SU-DHL-6 (cell line): ENCODE measurements around the gene RNF225.
A peak's percentile ranks its signal among the peaks of the same experiment; 100 is the strongest.

ENCODE experiments used
- H2AFZ ChIP-seq: fragments of 200-600 bp; sonication (generic); 2 replicates; pipeline ENCODE4 v1.6.1; 2014; ENCODE audit warnings: low read depth, mild to moderate bottlenecking, moderate library complexity, mixed read lengths, antibody characterized with exemption, low read length; ENCODE audit not compliant: severe bottlenecking
- H3F3A ChIP-seq: fragments of 200-600 bp; shearing (Covaris generic); 2 replicates; pipeline ENCODE4 v1.6.0; 2016; ENCODE audit warnings: antibody characterized with exemption, mild to moderate bottlenecking; ENCODE audit not compliant: insufficient read depth
- H3K27ac ChIP-seq: fragments of 200-600 bp; sonication (generic); 2 replicates; pipeline ENCODE4 v1.5.1; 2016; ENCODE audit warnings: low read depth, mild to moderate bottlenecking, low read length, moderate library complexity, mixed read lengths
- H3K27me3 ChIP-seq: fragments of 200-600 bp; sonication (generic), shearing (Covaris generic); 2 replicates; pipeline ENCODE4 v1.6.0; 2014; ENCODE audit warnings: mild to moderate bottlenecking, low read length
- H3K36me3 ChIP-seq: fragments of 200-600 bp; sonication (generic); 2 replicates; pipeline ENCODE4 v1.6.1; 2014; ENCODE audit warnings: mild to moderate bottlenecking, low read length, mixed read lengths
- H3K4me2 ChIP-seq: fragments of 300-600, 200-600 bp; shearing (Covaris generic), sonication (generic); 2 replicates; pipeline ENCODE4 v1.6.0; 2014; ENCODE audit warnings: low read length, low read depth, mild to moderate bottlenecking; ENCODE audit not compliant: poor library complexity, severe bottlenecking
- H3K4me3 ChIP-seq: fragments of 200-600 bp; sonication (generic); 2 replicates; pipeline ENCODE4 v1.5.1; 2014; ENCODE audit warnings: antibody characterized with exemption, low read length, mild to moderate bottlenecking, mixed read lengths; ENCODE audit not compliant: insufficient read depth, poor library complexity, severe bottlenecking
- H3K79me2 ChIP-seq: fragments of 200-600 bp; sonication (generic); 2 replicates; pipeline ENCODE4 v1.6.1; 2014; ENCODE audit warnings: mild to moderate bottlenecking, low read length, moderate library complexity; ENCODE audit not compliant: insufficient read depth
- H3K9ac ChIP-seq: fragments of 200-600 bp; sonication (generic); 2 replicates; pipeline ENCODE4 v1.7.0; 2014; ENCODE audit warnings: mild to moderate bottlenecking, low read length
- H3K9me2 ChIP-seq: fragments of 200-600 bp; sonication (generic); replicated peaks from 2 replicates; pipeline ENCODE4 v1.6.1; 2014; ENCODE audit warnings: low read length; ENCODE audit not compliant: insufficient read depth
- H3K9me3 ChIP-seq: fragments of 200-600 bp; sonication (generic); 2 replicates; pipeline ENCODE4 v1.6.1; 2014; ENCODE audit warnings: low read length, mixed read lengths; ENCODE audit not compliant: insufficient read depth
- H4K20me1 ChIP-seq: fragments of 200-600 bp; sonication (generic); 2 replicates; pipeline ENCODE4 v1.6.1; 2014; ENCODE audit warnings: low read depth, mild to moderate bottlenecking, antibody characterized with exemption, low read length, moderate library complexity, mixed read lengths
- EZH2phosphoT487 ChIP-seq: fragments of 200-600 bp; sonication (generic), shearing (Covaris generic); conservative IDR thresholded peaks from 2 replicates; pipeline ENCODE4 v1.6.1; 2018; ENCODE audit warnings: mild to moderate bottlenecking, antibody characterized with exemption, low read length, moderate library complexity, mixed read lengths
- TF ChIP-seq, protein P1 (sequence below): fragments of 200-600 bp; sonication (generic); IDR thresholded peaks from one replicate; pipeline ENCODE4 v1.5.1; 2017; ENCODE audit warnings: antibody characterized with exemption, mild to moderate bottlenecking, low read length, moderate library complexity; ENCODE audit not compliant: insufficient read depth, poor library complexity, severe bottlenecking

The RNF225 gene

DNA sequence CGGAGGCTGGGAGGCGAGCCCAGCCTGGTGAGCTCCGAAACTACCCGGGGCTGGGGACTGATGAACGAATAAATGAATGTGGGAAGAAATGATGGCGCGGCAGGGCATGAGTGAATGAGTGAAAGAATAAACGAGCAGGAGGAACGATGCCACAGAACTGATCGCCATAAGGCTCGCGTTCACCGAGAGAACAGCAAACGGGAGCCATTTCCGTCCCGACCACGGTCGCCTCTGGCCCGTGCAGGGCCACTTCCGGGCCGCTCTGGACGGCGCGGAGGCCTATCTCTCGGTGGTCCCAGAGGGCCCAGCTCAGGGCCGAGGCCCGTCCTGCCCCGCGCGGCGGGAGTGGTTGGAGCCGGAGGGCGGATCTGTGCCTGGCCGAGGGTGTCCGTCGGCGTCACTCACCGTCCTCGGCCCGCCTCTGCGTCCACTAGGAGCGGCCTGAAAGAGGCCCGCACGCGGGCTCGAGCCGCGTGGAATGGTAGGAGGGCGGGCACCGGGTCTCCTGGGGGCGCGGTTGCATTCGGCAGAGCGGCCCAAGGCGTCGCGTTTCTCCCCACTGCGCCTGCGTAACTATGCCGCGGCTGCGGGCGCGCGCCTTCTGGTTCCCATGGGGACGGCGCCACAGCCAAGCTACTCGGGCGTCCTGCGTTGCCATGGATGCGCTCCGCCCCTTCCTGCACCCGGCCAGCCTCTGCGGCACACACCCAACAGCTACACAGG is 33.0 kb upstream of the RNF225 start, which contains the start of gene ZNF497:
Gene ZNF497 (minus strand): TSS at position 480 of the 723 bp plus-strand sequence. CDS start 5,116 bp downstream, outside the sequence.
- no peaks in the 10 kb centered on the region for H3K9me2 ChIP-seq
- TF ChIP-seq, protein P1, sequence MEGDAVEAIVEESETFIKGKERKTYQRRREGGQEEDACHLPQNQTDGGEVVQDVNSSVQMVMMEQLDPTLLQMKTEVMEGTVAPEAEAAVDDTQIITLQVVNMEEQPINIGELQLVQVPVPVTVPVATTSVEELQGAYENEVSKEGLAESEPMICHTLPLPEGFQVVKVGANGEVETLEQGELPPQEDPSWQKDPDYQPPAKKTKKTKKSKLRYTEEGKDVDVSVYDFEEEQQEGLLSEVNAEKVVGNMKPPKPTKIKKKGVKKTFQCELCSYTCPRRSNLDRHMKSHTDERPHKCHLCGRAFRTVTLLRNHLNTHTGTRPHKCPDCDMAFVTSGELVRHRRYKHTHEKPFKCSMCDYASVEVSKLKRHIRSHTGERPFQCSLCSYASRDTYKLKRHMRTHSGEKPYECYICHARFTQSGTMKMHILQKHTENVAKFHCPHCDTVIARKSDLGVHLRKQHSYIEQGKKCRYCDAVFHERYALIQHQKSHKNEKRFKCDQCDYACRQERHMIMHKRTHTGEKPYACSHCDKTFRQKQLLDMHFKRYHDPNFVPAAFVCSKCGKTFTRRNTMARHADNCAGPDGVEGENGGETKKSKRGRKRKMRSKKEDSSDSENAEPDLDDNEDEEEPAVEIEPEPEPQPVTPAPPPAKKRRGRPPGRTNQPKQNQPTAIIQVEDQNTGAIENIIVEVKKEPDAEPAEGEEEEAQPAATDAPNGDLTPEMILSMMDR, result no peak
- TF ChIP-seq EZH2phosphoT487, result no peak
- H3K79me2 ChIP-seq, result no peaks in the 10 kb centered on the region
- peak within 1 kb of the TSS; percentile 75 for H3K4me2 ChIP-seq
- H3K9me3 ChIP-seq, result no peaks in the 10 kb centered on the region
- no peaks in the 10 kb centered on the region for H4K20me1 ChIP-seq
- peak within 1 kb of the TSS; percentile 50 for H3K27ac ChIP-seq
- peak within 1 kb of the TSS; percentile 52 for H2AFZ ChIP-seq
- no peaks in the 10 kb centered on the region for H3K27me3 ChIP-seq
- no peaks in the 10 kb centered on the region for H3K36me3 ChIP-seq
- H3K4me3 ChIP-seq, result peak within 1 kb of the TSS; percentile 69
- peak within 1 kb of the TSS; percentile 80 for H3K9ac ChIP-seq
- H3F3A ChIP-seq, result 0 out of 2 replicates have a peak, but pooled peaks cover 8% of the 10 kb centered on the region

DNA sequence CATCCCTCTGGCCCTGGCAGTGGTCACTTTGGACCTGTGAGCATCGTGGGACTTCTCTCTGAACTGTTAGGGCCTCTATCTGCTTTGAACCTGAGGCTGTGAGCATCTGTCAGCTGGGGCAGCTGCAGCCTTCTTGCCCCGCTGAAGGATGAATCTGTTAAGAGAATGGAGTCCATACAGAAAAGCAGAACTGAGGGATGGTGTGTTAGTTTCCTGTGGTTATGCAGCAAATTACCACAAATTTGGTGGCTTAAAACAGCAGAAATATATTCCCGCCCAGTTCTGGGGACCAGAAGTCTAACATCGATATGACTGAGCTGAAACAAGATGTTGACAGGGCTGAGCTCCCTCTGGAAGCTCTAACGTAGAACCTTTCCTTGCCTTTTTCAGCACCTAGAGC is 31.3 kb upstream of the RNF225 start:
- Histone ChIP-seq H3K79me2 (no peaks in the 10 kb centered on the region), H3K9ac (no peak overlapping the region), H3K4me3 (no peak overlapping the region), H3K9me2 (no peaks in the 10 kb centered on the region), H3F3A (0 out of 2 replicates have a peak, but pooled peaks cover 8% of the 10 kb centered on the region), H3K27ac (no peak overlapping the region), H3K9me3 (no peaks in the 10 kb centered on the region), H4K20me1 (no peaks in the 10 kb centered on the region), H2AFZ (no peak overlapping the region), H3K36me3 (no peaks in the 10 kb centered on the region), H3K27me3 (no peaks in the 10 kb centered on the region), H3K4me2 (no peak overlapping the region)
- TF ChIP-seq EZH2phosphoT487, result no peak

DNA sequence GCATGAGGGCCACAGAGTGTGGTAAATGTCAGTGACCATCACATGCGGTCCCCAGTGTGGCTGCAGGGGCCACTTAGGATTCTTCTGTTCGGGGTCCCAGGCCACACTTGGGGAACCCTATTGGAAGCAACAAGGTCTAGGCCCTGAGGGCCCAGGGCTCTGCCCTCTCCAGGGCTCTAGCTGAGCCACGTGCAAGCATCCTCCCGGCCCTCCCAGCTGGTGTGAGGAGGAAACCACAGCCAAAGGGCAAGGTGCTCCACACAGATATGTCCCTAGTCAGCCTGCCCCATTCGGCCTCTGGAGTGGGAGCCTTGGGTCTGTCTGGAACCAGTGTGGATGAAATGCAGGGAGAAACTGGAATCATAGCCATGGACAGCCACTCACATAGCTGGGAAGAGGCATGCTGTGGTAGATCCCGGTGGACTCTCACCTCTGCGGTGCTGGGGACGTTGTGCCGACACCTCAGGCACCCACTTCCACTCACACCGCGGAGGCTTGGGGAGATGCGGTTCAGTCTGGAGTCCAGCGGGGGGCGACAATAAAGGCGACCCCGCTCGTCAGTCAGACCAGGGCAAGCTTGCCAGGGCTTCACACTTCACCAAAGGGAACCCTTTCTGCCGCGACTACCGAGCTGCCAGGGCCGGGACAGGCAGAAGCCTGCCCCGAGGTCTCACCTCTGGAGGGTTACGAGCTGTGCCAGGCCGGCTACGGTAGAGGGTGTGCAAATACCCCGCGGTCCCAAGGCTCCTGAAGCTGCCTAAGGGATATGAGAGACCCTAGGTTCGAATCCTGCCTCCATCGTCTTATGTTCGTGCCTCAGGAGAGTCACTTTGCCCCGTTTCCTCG is 28.6 kb upstream of the RNF225 start:
- Histone ChIP-seq H3K36me3 (no peaks in the 10 kb centered on the region), H3F3A (0 out of 2 replicates have a peak, but pooled peaks cover 3% of the 10 kb centered on the region), H3K79me2 (no peaks in the 10 kb centered on the region), H2AFZ (no peak overlapping the region), H3K27ac (no peak overlapping the region), H3K4me2 (no peak overlapping the region), H3K9ac (no peak overlapping the region), H3K9me3 (no peaks in the 10 kb centered on the region), H4K20me1 (no peaks in the 10 kb centered on the region), H3K9me2 (no peaks in the 10 kb centered on the region), H3K4me3 (no peak overlapping the region), H3K27me3 (no peaks in the 10 kb centered on the region)
- TF ChIP-seq, protein P1, result no peak
- TF ChIP-seq EZH2phosphoT487, result no peak
